Fibroblast of the aortic adventitia (primary cell): Measurements from ENCODE around the gene RCL1. TPM values are rescaled to one million over a fixed set of nuclear protein-coding genes. Genes with fewer than 3 reads are reported as not detected.

ENCODE experiments used
- DNase-seq: peaks from one replicate; pipeline ENCODE4 v3.0.0-alpha.2; 2010; ENCODE audit warnings: low read depth
- H3K4me3 ChIP-seq: 2 replicates; pipeline ENCODE4 v1.5.1; 2011; ENCODE audit warnings: low read depth, mild to moderate bottlenecking, control low read depth, low read length, moderate library complexity
- total RNA-seq: library from RNA; depleted of rRNA; stranded (reverse); fragments of >200 nt; gene quantifications from 2 replicates; pipeline ENCODE4 v1.2.3, GENCODE V29; 2012; ENCODE audit warnings: low replicate concordance
- TF ChIP-seq, protein P1 (sequence below): IDR thresholded peaks from 2 replicates; pipeline ENCODE4 v1.5.1; 2011; ENCODE audit warnings: mild to moderate bottlenecking, low read length, control low read depth, inconsistent platforms; ENCODE audit not compliant: insufficient read depth

Gene RCL1
- total RNA-seq, 1 donor = 13.4 TPM

DNA sequence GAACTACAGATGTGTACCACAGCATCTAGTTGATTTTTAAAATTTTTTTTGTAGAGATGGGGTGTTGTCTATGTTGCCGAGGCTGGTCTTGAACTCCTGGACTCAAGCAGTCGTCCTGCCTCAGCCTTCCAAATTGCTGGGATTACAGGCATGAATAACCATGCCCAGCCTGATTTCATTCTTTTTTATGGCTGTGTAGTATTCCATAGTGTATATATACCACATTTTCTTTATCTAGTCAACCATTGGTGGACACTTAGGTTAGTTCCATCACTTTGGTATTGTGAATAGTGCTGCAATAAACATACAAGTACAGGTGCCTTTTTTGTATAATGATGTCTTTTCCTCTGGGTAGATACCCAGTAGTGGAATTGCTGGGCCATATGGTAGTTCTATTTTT, 3.8 kb downstream of the RCL1 start:
- no peak for DNase-seq
- TF ChIP-seq, protein P1, sequence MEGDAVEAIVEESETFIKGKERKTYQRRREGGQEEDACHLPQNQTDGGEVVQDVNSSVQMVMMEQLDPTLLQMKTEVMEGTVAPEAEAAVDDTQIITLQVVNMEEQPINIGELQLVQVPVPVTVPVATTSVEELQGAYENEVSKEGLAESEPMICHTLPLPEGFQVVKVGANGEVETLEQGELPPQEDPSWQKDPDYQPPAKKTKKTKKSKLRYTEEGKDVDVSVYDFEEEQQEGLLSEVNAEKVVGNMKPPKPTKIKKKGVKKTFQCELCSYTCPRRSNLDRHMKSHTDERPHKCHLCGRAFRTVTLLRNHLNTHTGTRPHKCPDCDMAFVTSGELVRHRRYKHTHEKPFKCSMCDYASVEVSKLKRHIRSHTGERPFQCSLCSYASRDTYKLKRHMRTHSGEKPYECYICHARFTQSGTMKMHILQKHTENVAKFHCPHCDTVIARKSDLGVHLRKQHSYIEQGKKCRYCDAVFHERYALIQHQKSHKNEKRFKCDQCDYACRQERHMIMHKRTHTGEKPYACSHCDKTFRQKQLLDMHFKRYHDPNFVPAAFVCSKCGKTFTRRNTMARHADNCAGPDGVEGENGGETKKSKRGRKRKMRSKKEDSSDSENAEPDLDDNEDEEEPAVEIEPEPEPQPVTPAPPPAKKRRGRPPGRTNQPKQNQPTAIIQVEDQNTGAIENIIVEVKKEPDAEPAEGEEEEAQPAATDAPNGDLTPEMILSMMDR = no peak
- H3K4me3 ChIP-seq = no peak overlapping the region

- H3K4me3 ChIP-seq = no peak overlapping the region
- peak; percentile 48 for DNase-seq
- TF ChIP-seq, protein P1 = peak; percentile 81
Observed at GRCh38 chr9:4796988-4797853, 4.5 kb downstream of the RCL1 start.

GRCh38 chr9:4797854-4798150, 5.1 kb downstream of the RCL1 start:
- TF ChIP-seq, protein P1 = no peak
- DNase-seq = no peak

GRCh38 chr9:4798281-4799032, 5.7 kb downstream of the RCL1 start:
- TF ChIP-seq, protein P1 = no peak
- no peak overlapping the region for H3K4me3 ChIP-seq
- DNase-seq = no peak

More at GRCh38 chr9:4797854-4798150, 5.1 kb downstream of the RCL1 start:
- H3K4me3 ChIP-seq = no peak overlapping the region

DNA sequence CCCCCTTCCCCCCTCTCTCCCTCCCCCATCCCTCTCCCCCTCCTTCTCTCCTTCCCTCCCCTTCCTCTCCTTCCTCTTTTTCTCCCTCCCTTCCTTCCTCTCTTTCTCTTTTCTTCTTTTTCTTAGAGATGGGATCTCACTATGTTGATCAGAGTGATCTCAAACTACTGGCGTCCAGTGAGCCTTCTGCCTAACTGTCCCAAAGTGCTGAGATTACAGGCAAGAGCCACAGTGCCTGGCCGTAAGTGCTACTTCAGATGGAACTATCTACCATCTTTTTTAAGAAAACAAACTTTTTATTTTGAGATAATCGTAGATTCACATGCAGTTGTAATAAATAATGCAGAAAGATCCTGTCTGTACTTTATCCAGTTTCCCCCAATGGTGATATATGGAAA, 6.3 kb downstream of the RCL1 start:
- no peak for DNase-seq
- TF ChIP-seq, protein P1 = no peak
- H3K4me3 ChIP-seq = no peak overlapping the region

DNA sequence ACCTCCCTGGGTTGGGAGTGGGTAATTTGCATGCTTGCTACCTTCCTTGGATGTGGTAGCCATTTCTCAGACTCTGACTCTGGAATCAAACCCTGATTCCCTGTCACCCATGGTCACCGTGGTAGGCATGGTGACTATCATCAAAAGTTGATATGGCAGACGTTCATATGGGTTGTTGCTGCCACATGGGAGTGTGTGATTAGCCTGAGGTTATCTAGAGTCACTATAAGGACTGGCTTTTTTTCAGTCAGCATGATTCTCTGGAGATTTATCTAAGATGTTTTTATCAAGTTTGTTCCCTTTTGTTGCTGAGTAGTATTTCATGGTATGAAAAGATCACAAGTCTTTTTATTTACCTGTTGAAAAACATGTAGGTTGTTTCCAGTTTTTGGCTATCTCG, 7.0 kb downstream of the RCL1 start:
- no peak for DNase-seq
- no peak overlapping the region for H3K4me3 ChIP-seq
- TF ChIP-seq, protein P1 = no peak
